ENCODE data around the gene ST7. TPM values are rescaled to one million over a fixed set of nuclear protein-coding genes. Genes with fewer than 3 reads are reported as not detected.

The ST7 gene
- total RNA-seq, 1 experiment from 2014 or later, result 19.6 TPM

DNA sequence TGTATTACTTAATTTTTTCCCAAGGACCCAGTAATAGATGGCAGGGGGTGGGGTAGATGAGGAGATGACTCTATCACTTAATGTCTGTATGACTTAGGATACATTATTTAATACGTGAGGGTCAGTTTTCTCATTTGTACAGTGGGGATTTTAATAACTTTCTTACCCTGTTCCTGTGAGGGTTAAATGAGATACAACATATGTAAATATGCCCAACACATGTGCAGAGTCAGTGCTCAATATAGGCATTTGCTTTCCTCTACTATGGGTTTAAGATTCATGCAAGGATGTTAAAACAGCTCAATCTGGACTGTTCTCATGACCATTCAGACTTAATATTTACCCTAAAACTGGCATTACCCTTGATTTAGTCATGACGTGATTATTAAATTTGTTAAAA, 31.2 kb downstream of the ST7 start:
- in situ Hi-C loops (cut with HindIII; ENCODE audit: low pct_unique_long_range_greater_than_20kb, low sequenced_read_pairs) (no loop called here), intact Hi-C loops (cut with micrococcal nuclease; ENCODE audit: unreplicated experiment) (no loop called here)
- H3K4me3 ChIP-seq (ENCODE audit: low read depth in 2 of 2, low read length in 2 of 2), result no peak overlapping the region
- TF ChIP-seq TCF7L2 (IDR thresholded peaks at IDR 0.05; ENCODE audit: low read depth, low read length) (no peak), SIN3A (IDR thresholded peaks at IDR 0.05; ENCODE audit: borderline replicate concordance, insufficient read depth, low read depth, low read length) (no peak), POLR2AphosphoS5 (IDR thresholded peaks at IDR 0.05; ENCODE audit: low read depth, low read length) (no peak)
- TF ChIP-seq, protein P1, sequence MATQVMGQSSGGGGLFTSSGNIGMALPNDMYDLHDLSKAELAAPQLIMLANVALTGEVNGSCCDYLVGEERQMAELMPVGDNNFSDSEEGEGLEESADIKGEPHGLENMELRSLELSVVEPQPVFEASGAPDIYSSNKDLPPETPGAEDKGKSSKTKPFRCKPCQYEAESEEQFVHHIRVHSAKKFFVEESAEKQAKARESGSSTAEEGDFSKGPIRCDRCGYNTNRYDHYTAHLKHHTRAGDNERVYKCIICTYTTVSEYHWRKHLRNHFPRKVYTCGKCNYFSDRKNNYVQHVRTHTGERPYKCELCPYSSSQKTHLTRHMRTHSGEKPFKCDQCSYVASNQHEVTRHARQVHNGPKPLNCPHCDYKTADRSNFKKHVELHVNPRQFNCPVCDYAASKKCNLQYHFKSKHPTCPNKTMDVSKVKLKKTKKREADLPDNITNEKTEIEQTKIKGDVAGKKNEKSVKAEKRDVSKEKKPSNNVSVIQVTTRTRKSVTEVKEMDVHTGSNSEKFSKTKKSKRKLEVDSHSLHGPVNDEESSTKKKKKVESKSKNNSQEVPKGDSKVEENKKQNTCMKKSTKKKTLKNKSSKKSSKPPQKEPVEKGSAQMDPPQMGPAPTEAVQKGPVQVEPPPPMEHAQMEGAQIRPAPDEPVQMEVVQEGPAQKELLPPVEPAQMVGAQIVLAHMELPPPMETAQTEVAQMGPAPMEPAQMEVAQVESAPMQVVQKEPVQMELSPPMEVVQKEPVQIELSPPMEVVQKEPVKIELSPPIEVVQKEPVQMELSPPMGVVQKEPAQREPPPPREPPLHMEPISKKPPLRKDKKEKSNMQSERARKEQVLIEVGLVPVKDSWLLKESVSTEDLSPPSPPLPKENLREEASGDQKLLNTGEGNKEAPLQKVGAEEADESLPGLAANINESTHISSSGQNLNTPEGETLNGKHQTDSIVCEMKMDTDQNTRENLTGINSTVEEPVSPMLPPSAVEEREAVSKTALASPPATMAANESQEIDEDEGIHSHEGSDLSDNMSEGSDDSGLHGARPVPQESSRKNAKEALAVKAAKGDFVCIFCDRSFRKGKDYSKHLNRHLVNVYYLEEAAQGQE (IDR thresholded peaks at IDR 0.05; ENCODE audit: insufficient read depth in 1 of 2, low read depth in 2 of 2, low read length in 1 of 2), result no peak
- TF ChIP-seq, protein P2, sequence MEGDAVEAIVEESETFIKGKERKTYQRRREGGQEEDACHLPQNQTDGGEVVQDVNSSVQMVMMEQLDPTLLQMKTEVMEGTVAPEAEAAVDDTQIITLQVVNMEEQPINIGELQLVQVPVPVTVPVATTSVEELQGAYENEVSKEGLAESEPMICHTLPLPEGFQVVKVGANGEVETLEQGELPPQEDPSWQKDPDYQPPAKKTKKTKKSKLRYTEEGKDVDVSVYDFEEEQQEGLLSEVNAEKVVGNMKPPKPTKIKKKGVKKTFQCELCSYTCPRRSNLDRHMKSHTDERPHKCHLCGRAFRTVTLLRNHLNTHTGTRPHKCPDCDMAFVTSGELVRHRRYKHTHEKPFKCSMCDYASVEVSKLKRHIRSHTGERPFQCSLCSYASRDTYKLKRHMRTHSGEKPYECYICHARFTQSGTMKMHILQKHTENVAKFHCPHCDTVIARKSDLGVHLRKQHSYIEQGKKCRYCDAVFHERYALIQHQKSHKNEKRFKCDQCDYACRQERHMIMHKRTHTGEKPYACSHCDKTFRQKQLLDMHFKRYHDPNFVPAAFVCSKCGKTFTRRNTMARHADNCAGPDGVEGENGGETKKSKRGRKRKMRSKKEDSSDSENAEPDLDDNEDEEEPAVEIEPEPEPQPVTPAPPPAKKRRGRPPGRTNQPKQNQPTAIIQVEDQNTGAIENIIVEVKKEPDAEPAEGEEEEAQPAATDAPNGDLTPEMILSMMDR (IDR thresholded peaks at IDR 0.05), result no peak
- ChIA-PET POLR2A (no interaction called here), CTCF (interaction anchor here (1.2 to 1.5 kb wide), 2 partner anchors 52 to 134 kb away, joined by 3 to 4 read pairs; no protein-coding TSS in a partner anchor)
- no peaks in the 10 kb centered on the region for H3K36me3 ChIP-seq (ENCODE audit: control insufficient read depth, insufficient read depth, low read length)
- DNase-seq (ENCODE audit: low read depth, low spot score), result no peak
- BruUV-seq (replicated peaks), result no TSS peak
- no peaks in the 10 kb centered on the region for H3K27me3 ChIP-seq (ENCODE audit: control insufficient read depth, insufficient read depth, low read length)
- no peaks in the 10 kb centered on the region for H3K9me3 ChIP-seq (ENCODE audit: control insufficient read depth, insufficient read depth, low read depth, low read length)
- peak; percentile 53; the same call in 1 of the 2 replicates for ATAC-seq
- no peak overlapping the region for H3K27ac ChIP-seq (ENCODE audit: low read length)
- no peaks in the 10 kb centered on the region; the same call in 1 of the 2 replicates for H3K4me1 ChIP-seq (ENCODE audit: control insufficient read depth, insufficient read depth, low read length)

GRCh38 chr7:116984917-116985316, 31.6 kb downstream of the ST7 start:
- H3K27me3 ChIP-seq (ENCODE audit: control insufficient read depth, insufficient read depth, low read length), result no peaks in the 10 kb centered on the region
- intact Hi-C loops (cut with micrococcal nuclease; ENCODE audit: unreplicated experiment), result loop anchor here (5.0 kb wide), 2 partner anchors 53 to 402 kb away; no protein-coding TSS in a partner anchor
- ChIA-PET POLR2A (no interaction called here), CTCF (interaction anchor here (1.0 to 1.5 kb wide), 3 partner anchors 52 to 133 kb away, joined by 3 to 4 read pairs (median 3); no protein-coding TSS in a partner anchor)
- no peaks in the 10 kb centered on the region for H3K36me3 ChIP-seq (ENCODE audit: control insufficient read depth, insufficient read depth, low read length)
- no peak overlapping the region for H3K4me3 ChIP-seq (ENCODE audit: low read depth in 2 of 2, low read length in 2 of 2)
- no peak for TF ChIP-seq SIN3A (IDR thresholded peaks at IDR 0.05; ENCODE audit: borderline replicate concordance, insufficient read depth, low read depth, low read length)
- TF ChIP-seq, protein P2 (IDR thresholded peaks at IDR 0.05), result peak; percentile 77; the same call in 1 of the 2 replicates
- no peaks in the 10 kb centered on the region; the same call in 1 of the 2 replicates for H3K4me1 ChIP-seq (ENCODE audit: control insufficient read depth, insufficient read depth, low read length)
- in situ Hi-C loops (cut with HindIII; ENCODE audit: low pct_unique_long_range_greater_than_20kb, low sequenced_read_pairs), result no loop called here
- BruUV-seq (replicated peaks), result no TSS peak
- ATAC-seq, result peak; percentile 79
- no peaks in the 10 kb centered on the region for H3K9me3 ChIP-seq (ENCODE audit: control insufficient read depth, insufficient read depth, low read depth, low read length)
- DNase-seq (ENCODE audit: low read depth, low spot score), result no peak
- no peak overlapping the region for H3K27ac ChIP-seq (ENCODE audit: low read length)

Data from Panc1 (cell line).